Measurements from ENCODE around the gene CEP162.
"Not testable (repeated sequence)": the region's sequence is repeated elsewhere in the genome, so short reads cannot be mapped to it uniquely, and the experiment has no call there.

Gene CEP162

GRCh38 chr6:84227434-84228197 lies at the start of gene CEP162:
TSS of gene CEP162 (minus strand) at chr6:84227643. CDS start at chr6:84226393, 1,250 bp downstream.
- no peak for DNase-seq

- no peak for DNase-seq
Measured at GRCh38 chr6:84274856-84275255, 47.4 kb upstream of the CEP162 start.

GRCh38 chr6:84273048-84273809 lies 45.8 kb upstream of the CEP162 start:
- no peak for DNase-seq

GRCh38 chr6:84272298-84272697 lies 44.9 kb upstream of the CEP162 start:
- DNase-seq = no peak

- no peak for DNase-seq
Measured at GRCh38 chr6:84271061-84271716, 43.7 kb upstream of the CEP162 start.

GRCh38 chr6:84269947-84270733 lies 42.7 kb upstream of the CEP162 start:
- no peak for DNase-seq

GRCh38 chr6:84268781-84269180 lies 41.3 kb upstream of the CEP162 start:
- DNase-seq = no peak

GRCh38 chr6:84263557-84263956 lies 36.1 kb upstream of the CEP162 start:
- DNase-seq = no peak

GRCh38 chr6:84260926-84261325 lies 33.5 kb upstream of the CEP162 start:
- DNase-seq = no peak

- DNase-seq = no peak
Measured at GRCh38 chr6:84260196-84260595, 32.8 kb upstream of the CEP162 start.

GRCh38 chr6:84258866-84259265 lies 31.4 kb upstream of the CEP162 start:
- no peak for DNase-seq

- DNase-seq = no peak
Measured at GRCh38 chr6:84258268-84258667, 30.8 kb upstream of the CEP162 start.

GRCh38 chr6:84255641-84256040 lies 28.2 kb upstream of the CEP162 start:
- no peak for DNase-seq

GRCh38 chr6:84253380-84253779 lies 25.9 kb upstream of the CEP162 start:
- DNase-seq = no peak

- no peak for DNase-seq
Measured at GRCh38 chr6:84251891-84252539, 24.6 kb upstream of the CEP162 start.

- no peak for DNase-seq
Measured at GRCh38 chr6:84249724-84250123, 22.3 kb upstream of the CEP162 start.

GRCh38 chr6:84244416-84245081 lies 17.1 kb upstream of the CEP162 start:
- DNase-seq = not testable (repeated sequence)

GRCh38 chr6:84243240-84243639 lies 15.8 kb upstream of the CEP162 start:
- DNase-seq = no peak

- DNase-seq = no peak
Measured at GRCh38 chr6:84242265-84242664, 14.8 kb upstream of the CEP162 start.

- no peak for DNase-seq
Measured at GRCh38 chr6:84228198-84228543, 728 bp upstream of the CEP162 start.

- DNase-seq = no peak
Measured at GRCh38 chr6:84227044-84227433, 404 bp downstream of the CEP162 start.

- DNase-seq = no peak
Measured at GRCh38 chr6:84224251-84224650, 3.2 kb downstream of the CEP162 start.
